HG02852 (cell line): ENCODE data around the gene ADA.
"Not testable (repeated sequence)": the region's sequence is repeated elsewhere in the genome, so short reads cannot be mapped to it uniquely, and the experiment has no call there.

Experiments
- ATAC-seq: cut with Tn5 transposase; IDR thresholded peaks from one replicate; pipeline ENCODE4 v1.9.1; 2021; ENCODE audit warnings: mild to moderate bottlenecking, moderate library complexity; ENCODE audit not compliant: unreplicated experiment

ADA gene

GRCh38 chr20:44651684-44652423, at the start of gene ADA:
Gene ADA (minus strand): TSS chr20:44651699. CDS start chr20:44651607, 92 bp downstream.
- peak; percentile 33 for ATAC-seq

GRCh38 chr20:44700306-44700705, 48.8 kb upstream of the ADA start:
- no peak for ATAC-seq

GRCh38 chr20:44698351-44698750, 46.9 kb upstream of the ADA start:
- no peak for ATAC-seq

GRCh38 chr20:44697041-44697440, 45.5 kb upstream of the ADA start:
- ATAC-seq: not testable (repeated sequence)

- ATAC-seq: no peak
Observed at GRCh38 chr20:44696315-44696714, 44.8 kb upstream of the ADA start.

- ATAC-seq: no peak
Observed at GRCh38 chr20:44695674-44696300, 44.3 kb upstream of the ADA start.

- no peak for ATAC-seq
Observed at GRCh38 chr20:44695295-44695673, 43.8 kb upstream of the ADA start.

- no peak for ATAC-seq
Observed at GRCh38 chr20:44694159-44694558, 42.7 kb upstream of the ADA start.

GRCh38 chr20:44693627-44694026, 42.1 kb upstream of the ADA start:
- no peak for ATAC-seq

- ATAC-seq: no peak
Observed at GRCh38 chr20:44692932-44693480, 41.5 kb upstream of the ADA start.

- no peak for ATAC-seq
Observed at GRCh38 chr20:44691424-44692423, 40.2 kb upstream of the ADA start.

- ATAC-seq: no peak
Observed at GRCh38 chr20:44690781-44691423, 39.4 kb upstream of the ADA start.

- no peak for ATAC-seq
Observed at GRCh38 chr20:44689809-44690208, 38.3 kb upstream of the ADA start.

- no peak for ATAC-seq
Observed at GRCh38 chr20:44688053-44688625, 36.6 kb upstream of the ADA start.

GRCh38 chr20:44686934-44687333, 35.4 kb upstream of the ADA start:
- no peak for ATAC-seq

GRCh38 chr20:44684047-44684967, 32.8 kb upstream of the ADA start:
- no peak for ATAC-seq

GRCh38 chr20:44683263-44684046, 32.0 kb upstream of the ADA start:
- no peak for ATAC-seq

GRCh38 chr20:44681796-44682566, 30.5 kb upstream of the ADA start:
- no peak for ATAC-seq
